ENCODE results near the gene ACSL6. TPM values are rescaled to one million over a fixed set of nuclear protein-coding genes. Genes with fewer than 3 reads are reported as not detected.
A peak's percentile ranks its signal among the peaks of the same experiment; 100 is the strongest.

The ACSL6 gene
- total RNA-seq, 2 experiments from 2014 or later, result 4.6 to 5.8 TPM

GRCh38 chr5:132000677-132001453 lies 10.6 kb downstream of the ACSL6 start:
- H3K27me3 Mint-ChIP-seq, result no peaks in the 10 kb centered on the region
- no peaks in the 10 kb centered on the region for H3K36me3 Mint-ChIP-seq
- peak overlapping the region; percentile 38 for H3K27ac Mint-ChIP-seq
- H3K9me3 Mint-ChIP-seq, result no peaks in the 10 kb centered on the region
- peak; percentile 41 for DNase-seq
- no peak overlapping the region for H3K4me3 Mint-ChIP-seq
- H3K4me1 Mint-ChIP-seq, result peaks cover 40% of the 10 kb centered on the region

GRCh38 chr5:132000241-132000490 lies 11.3 kb downstream of the ACSL6 start:
- Mint-ChIP-seq H3K27ac (no peak overlapping the region), H3K9me3 (no peaks in the 10 kb centered on the region), H3K27me3 (no peaks in the 10 kb centered on the region), H3K4me1 (peaks cover 40% of the 10 kb centered on the region), H3K36me3 (no peaks in the 10 kb centered on the region), H3K4me3 (no peak overlapping the region)
- DNase-seq, result no peak

GRCh38 chr5:131999441-132000240 lies 11.8 kb downstream of the ACSL6 start:
- DNase-seq, result no peak
- H3K36me3 Mint-ChIP-seq, result no peaks in the 10 kb centered on the region
- H3K9me3 Mint-ChIP-seq, result no peaks in the 10 kb centered on the region
- no peak overlapping the region for H3K27ac Mint-ChIP-seq
- H3K4me3 Mint-ChIP-seq, result no peak overlapping the region
- no peaks in the 10 kb centered on the region for H3K27me3 Mint-ChIP-seq
- H3K4me1 Mint-ChIP-seq, result peaks cover 40% of the 10 kb centered on the region

GRCh38 chr5:131999041-131999440 lies 12.4 kb downstream of the ACSL6 start:
- Mint-ChIP-seq H3K4me1 (peaks cover 40% of the 10 kb centered on the region), H3K4me3 (no peak overlapping the region)

GRCh38 chr5:131998431-131999040 lies 12.9 kb downstream of the ACSL6 start:
- Mint-ChIP-seq H3K4me1 (peaks cover 40% of the 10 kb centered on the region), H3K27me3 (no peaks in the 10 kb centered on the region), H3K9me3 (no peaks in the 10 kb centered on the region), H3K36me3 (no peaks in the 10 kb centered on the region), H3K27ac (no peak overlapping the region), H3K4me3 (no peak overlapping the region)
- no peak for DNase-seq

More at GRCh38 chr5:131999041-131999440, 12.4 kb downstream of the ACSL6 start:
- Mint-ChIP-seq H3K27me3 (no peaks in the 10 kb centered on the region), H3K27ac (no peak overlapping the region), H3K36me3 (no peaks in the 10 kb centered on the region), H3K9me3 (no peaks in the 10 kb centered on the region)
- DNase-seq, result no peak

- Mint-ChIP-seq H3K27ac (no peak overlapping the region), H3K4me3 (no peak overlapping the region), H3K4me1 (peaks cover 38% of the 10 kb centered on the region), H3K9me3 (no peaks in the 10 kb centered on the region), H3K36me3 (no peaks in the 10 kb centered on the region), H3K27me3 (no peaks in the 10 kb centered on the region)
- no peak for DNase-seq
These were observed 13.7 kb downstream of the ACSL6 start for GRCh38 chr5:131997727-131998117.

GRCh38 chr5:131997026-131997726 lies 14.3 kb downstream of the ACSL6 start:
- Mint-ChIP-seq H3K36me3 (no peaks in the 10 kb centered on the region), H3K4me3 (no peak overlapping the region), H3K4me1 (peaks cover 34% of the 10 kb centered on the region), H3K9me3 (no peaks in the 10 kb centered on the region), H3K27ac (no peak overlapping the region), H3K27me3 (no peaks in the 10 kb centered on the region)
- no peak for DNase-seq

GRCh38 chr5:131996210-131997025 lies 15.0 kb downstream of the ACSL6 start:
- Mint-ChIP-seq H3K27me3 (no peaks in the 10 kb centered on the region), H3K4me1 (peaks cover 29% of the 10 kb centered on the region), H3K9me3 (no peaks in the 10 kb centered on the region), H3K36me3 (no peaks in the 10 kb centered on the region), H3K4me3 (no peak overlapping the region), H3K27ac (no peak overlapping the region)
- DNase-seq, result no peak

- Mint-ChIP-seq H3K9me3 (no peaks in the 10 kb centered on the region), H3K27me3 (no peaks in the 10 kb centered on the region), H3K27ac (no peak overlapping the region), H3K4me3 (no peak overlapping the region), H3K4me1 (peaks cover 12% of the 10 kb centered on the region), H3K36me3 (no peaks in the 10 kb centered on the region)
- DNase-seq, result no peak
These were observed 16.8 kb downstream of the ACSL6 start for GRCh38 chr5:131994533-131995226.

- Mint-ChIP-seq H3K9me3 (no peaks in the 10 kb centered on the region), H3K27ac (no peak overlapping the region), H3K4me1 (peaks cover 8% of the 10 kb centered on the region), H3K36me3 (no peaks in the 10 kb centered on the region), H3K4me3 (no peak overlapping the region), H3K27me3 (no peaks in the 10 kb centered on the region)
- DNase-seq, result no peak
These were observed 17.4 kb downstream of the ACSL6 start for GRCh38 chr5:131994090-131994489.

GRCh38 chr5:131993676-131994075 lies 17.8 kb downstream of the ACSL6 start:
- DNase-seq, result no peak
- Mint-ChIP-seq H3K9me3 (no peaks in the 10 kb centered on the region), H3K27ac (no peak overlapping the region), H3K36me3 (no peaks in the 10 kb centered on the region), H3K4me3 (no peak overlapping the region), H3K27me3 (no peaks in the 10 kb centered on the region), H3K4me1 (peaks cover 3% of the 10 kb centered on the region)

- Mint-ChIP-seq H3K9me3 (no peaks in the 10 kb centered on the region), H3K27me3 (no peaks in the 10 kb centered on the region), H3K4me3 (no peak overlapping the region), H3K27ac (no peak overlapping the region), H3K36me3 (no peaks in the 10 kb centered on the region), H3K4me1 (peaks cover 3% of the 10 kb centered on the region)
- no peak for DNase-seq
These were observed 19.1 kb downstream of the ACSL6 start for GRCh38 chr5:131992370-131992769.

GRCh38 chr5:131991593-131992324 lies 19.7 kb downstream of the ACSL6 start:
- H3K9me3 Mint-ChIP-seq, result no peaks in the 10 kb centered on the region

More at GRCh38 chr5:131991593-131992324, 19.7 kb downstream of the ACSL6 start:
- H3K4me1 Mint-ChIP-seq, result peaks cover 2% of the 10 kb centered on the region
- H3K27me3 Mint-ChIP-seq, result no peaks in the 10 kb centered on the region
- H3K4me3 Mint-ChIP-seq, result no peak overlapping the region
- no peak for DNase-seq
- no peak overlapping the region for H3K27ac Mint-ChIP-seq
- H3K36me3 Mint-ChIP-seq, result no peaks in the 10 kb centered on the region
